CD14-positive monocyte (primary cell): ENCODE data around the gene UNG. TPM values are rescaled to one million over a fixed set of nuclear protein-coding genes. Genes with fewer than 3 reads are reported as not detected.

Experiments
- DNase-seq, 3 donors: peaks; one replicate each; pipeline ENCODE4 v3.0.0-alpha.2; 2011 to 2022
- H2AFZ ChIP-seq: 2 replicates; pipeline ENCODE4 v1.6.0; 2012; ENCODE audit warnings: mild to moderate bottlenecking, low read depth, low read length, inconsistent platforms; ENCODE audit not compliant: insufficient read depth, poor library complexity, severe bottlenecking
- H3K27ac ChIP-seq, 2 donors: 1 replicate in 1 of 2; 2 replicates in 1 of 2; pipeline ENCODE4 v1.5.1; 2012 to 2013; ENCODE audit warnings: low read length in 2 of 2, control low read depth in 1 of 2, inconsistent platforms in 1 of 2, low read depth in 1 of 2, mild to moderate bottlenecking in 1 of 2
- H3K27me3 ChIP-seq, 2 donors: one replicate each; pipeline versions ENCODE4 v1.6.0 to v1.6.1; 2011 to 2013; ENCODE audit warnings: low read length in 2 of 2; ENCODE audit not compliant: control insufficient read depth in 2 of 2, insufficient read depth in 2 of 2
- H3K36me3 ChIP-seq, 2 donors: replicated peaks in 1 of 2; 1 replicate in 1 of 2; 2 replicates in 1 of 2; pipeline versions ENCODE4 v1.5.1 to v1.6.1; 2012 to 2013; ENCODE audit warnings: low read length in 2 of 2, control low read depth in 1 of 2, inconsistent platforms in 1 of 2, mild to moderate bottlenecking in 1 of 2; ENCODE audit not compliant: insufficient read depth in 2 of 2, control insufficient read depth in 1 of 2
- H3K4me1 ChIP-seq, 2 donors: 1 replicate in 1 of 2; 2 replicates in 1 of 2; pipeline versions ENCODE4 v1.5.1 to v1.6.1; 2012 to 2013; ENCODE audit warnings: low read length in 2 of 2, control low read depth in 1 of 2, inconsistent platforms in 1 of 2, mild to moderate bottlenecking in 1 of 2, moderate library complexity in 1 of 2; ENCODE audit not compliant: insufficient read depth in 2 of 2, control insufficient read depth in 1 of 2
- H3K4me2 ChIP-seq: replicated peaks from 2 replicates; pipeline ENCODE3; 2012; ENCODE audit warnings: low read length, moderate library complexity, mild to moderate bottlenecking; ENCODE audit not compliant: poor library complexity, severe bottlenecking; ENCODE audit errors: extremely low read depth
- H3K4me3 ChIP-seq, 3 experiments: fragments of 200-600 bp in 1 of 3; sonication (generic) in 1 of 3; replicated peaks in 1 of 3; 1 replicate in 2 of 3; 2 replicates in 1 of 3; pipeline ENCODE4 v1.5.1; 2011 to 2013; ENCODE audit warnings: low read length in 3 of 3, mild to moderate bottlenecking in 3 of 3, control low read depth in 2 of 3, low read depth in 2 of 3, inconsistent platforms in 1 of 3, moderate library complexity in 1 of 3
- H3K79me2 ChIP-seq: 2 replicates; pipeline ENCODE4 v1.6.0; 2012; ENCODE audit warnings: mild to moderate bottlenecking, control low read depth, inconsistent platforms, low read length, moderate library complexity; ENCODE audit not compliant: insufficient read depth
- H3K9ac ChIP-seq: 2 replicates; pipeline ENCODE4 v1.6.0; 2017; ENCODE audit warnings: low read length, mild to moderate bottlenecking; ENCODE audit not compliant: insufficient read depth, poor library complexity, severe bottlenecking
- H3K9me3 ChIP-seq, 2 donors: replicated peaks in 1 of 2; 1 replicate in 1 of 2; 2 replicates in 1 of 2; pipeline versions ENCODE4 v1.5.1 to v1.6.1; 2012 to 2013; ENCODE audit warnings: low read length in 2 of 2, control low read depth in 1 of 2; ENCODE audit not compliant: control insufficient read depth in 1 of 2, insufficient read depth in 1 of 2
- H4K20me1 ChIP-seq: 2 replicates; pipeline ENCODE4 v1.6.0; 2012; ENCODE audit warnings: mild to moderate bottlenecking, low read length, control low read depth, moderate library complexity; ENCODE audit not compliant: insufficient read depth
- H3K27ac Mint-ChIP-seq, 7 donors: one replicate each; pipeline ENCODE4 v1.8.0; 2020; ENCODE audit warnings: mild to moderate bottlenecking in 7 of 7, mixed read lengths in 7 of 7, moderate library complexity in 6 of 7, inconsistent platforms in 2 of 7
- H3K27me3 Mint-ChIP-seq, 3 donors: one replicate each; pipeline ENCODE4 v1.8.0; 2021 to 2022; ENCODE audit warnings: low read depth in 3 of 3, mild to moderate bottlenecking in 3 of 3, mixed read lengths in 3 of 3, moderate library complexity in 3 of 3, inconsistent platforms in 1 of 3
- H3K36me3 Mint-ChIP-seq, 2 donors: one replicate each; pipeline ENCODE4 v1.8.0; 2020; ENCODE audit warnings: mixed read lengths in 2 of 2, inconsistent platforms in 1 of 2, mild to moderate bottlenecking in 1 of 2
- H3K4me1 Mint-ChIP-seq: one replicate; pipeline ENCODE4 v1.8.0; 2020; ENCODE audit warnings: mild to moderate bottlenecking, mixed read lengths
- H3K4me3 Mint-ChIP-seq, 2 donors: one replicate each; pipeline ENCODE4 v1.8.0; 2020; ENCODE audit warnings: mild to moderate bottlenecking in 2 of 2, mixed read lengths in 2 of 2, moderate library complexity in 1 of 2
- H3K9me3 Mint-ChIP-seq, 7 donors: one replicate each; pipeline ENCODE4 v1.8.0; 2020 to 2022; ENCODE audit warnings: mixed read lengths in 7 of 7, mild to moderate bottlenecking in 6 of 7, moderate library complexity in 6 of 7, inconsistent platforms in 2 of 7
- WGBS: methylation state at CpG from one replicate; pipeline ENCODE4 v1.1.5; 2013; ENCODE audit warnings: missing lambda C conversion rate; ENCODE audit not compliant: insufficient coverage; 5-methylcytosine and 5-hydroxymethylcytosine counted together
- intact Hi-C, 2 donors: fragments of 100-400 bp; cut with micrococcal nuclease; formaldehyde crosslinking; loops; one replicate each; pipeline versions ENCODE4 v1.15.0 to v1.15.1; 2023
- polyA plus RNA-seq, 3 donors: library from polyadenylated mRNA; depleted of rRNA in 1 of 3; unstranded in 2 of 3; stranded (reverse) in 1 of 3; fragments of 300-500 nt in 2 of 3; fragments of >200 nt in 1 of 3; fragmentation: Illumina TruSeq in 2 of 3; gene quantifications; 1 replicate in 2 of 3; 2 replicates in 1 of 3; pipeline ENCODE4 v1.2.3, GENCODE V29; 2012 to 2021
- TF ChIP-seq, protein P1 (sequence below): fragments of 200-600 bp; IDR thresholded peaks from one replicate; pipeline ENCODE4 v1.8.0; 2022; ENCODE audit warnings: antibody characterized with exemption, mild to moderate bottlenecking

The UNG gene
- polyA plus RNA-seq, 3 donors: 1.1 to 2.1 (median 2.0) TPM

DNA sequence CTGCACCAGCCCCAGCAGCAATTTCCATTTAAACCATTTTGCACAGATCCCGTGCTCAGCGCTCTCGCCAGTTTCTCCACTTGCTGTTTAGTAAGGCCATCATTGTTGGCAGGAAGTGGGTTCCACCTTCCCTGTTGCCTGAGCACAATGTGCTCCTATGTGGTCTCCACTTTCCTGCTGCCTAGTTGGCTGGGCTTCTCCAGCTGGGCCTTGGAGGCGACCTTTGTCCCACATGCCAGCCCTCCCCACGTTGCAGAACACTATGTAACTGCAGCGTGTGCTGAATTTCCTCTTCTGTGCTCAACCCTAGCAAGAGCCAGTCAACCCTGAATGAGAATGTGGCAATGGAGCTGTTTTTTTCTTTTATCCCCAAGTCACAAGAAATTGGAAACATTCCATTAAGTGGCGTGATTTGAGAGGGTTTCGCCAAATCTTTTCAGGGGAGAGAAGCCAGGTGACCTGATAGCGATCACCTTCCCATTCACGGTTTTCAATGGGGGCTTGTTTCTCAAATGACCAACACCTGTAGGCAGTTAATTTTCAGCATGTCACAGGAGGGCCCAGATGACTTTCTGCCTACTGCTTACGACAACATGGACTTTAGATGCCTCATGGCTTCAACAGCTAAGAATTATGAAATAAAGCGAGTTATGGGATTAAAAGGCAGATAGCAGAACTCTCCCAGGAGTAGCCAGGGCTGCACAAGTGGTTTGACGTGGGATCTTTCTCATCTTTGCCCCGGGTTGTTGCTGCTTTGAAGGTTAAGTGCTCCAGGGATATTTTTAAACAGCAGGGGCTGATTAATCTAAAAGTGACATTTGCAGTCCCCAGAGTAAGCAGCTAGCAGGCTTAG lies 18.6 kb downstream of the UNG start, which contains the start of gene ACACB:
ACACB (plus strand) TSS at position 830 of the 853 bp plus-strand sequence. CDS start 22,819 bp downstream, outside the sequence.
- Histone ChIP-seq H3K79me2 (no peaks in the 10 kb centered on the region), H4K20me1 (no peaks in the 10 kb centered on the region), H3K9me3 (no peaks in the 10 kb centered on the region), H3K4me2 (no peak within 1 kb of the TSS), H3K9ac (no peak within 1 kb of the TSS), H3K4me1 (peaks cover 6 to 12% of the 10 kb centered on the region in 2 donors), H3K36me3 (no peaks in the 10 kb centered on the region), H3K4me3 (no peak within 1 kb of the TSS), H2AFZ (no peak within 1 kb of the TSS), H3K27ac (no peak within 1 kb of the TSS), H3K27me3 (no peaks in the 10 kb centered on the region)
- TF ChIP-seq, protein P1, sequence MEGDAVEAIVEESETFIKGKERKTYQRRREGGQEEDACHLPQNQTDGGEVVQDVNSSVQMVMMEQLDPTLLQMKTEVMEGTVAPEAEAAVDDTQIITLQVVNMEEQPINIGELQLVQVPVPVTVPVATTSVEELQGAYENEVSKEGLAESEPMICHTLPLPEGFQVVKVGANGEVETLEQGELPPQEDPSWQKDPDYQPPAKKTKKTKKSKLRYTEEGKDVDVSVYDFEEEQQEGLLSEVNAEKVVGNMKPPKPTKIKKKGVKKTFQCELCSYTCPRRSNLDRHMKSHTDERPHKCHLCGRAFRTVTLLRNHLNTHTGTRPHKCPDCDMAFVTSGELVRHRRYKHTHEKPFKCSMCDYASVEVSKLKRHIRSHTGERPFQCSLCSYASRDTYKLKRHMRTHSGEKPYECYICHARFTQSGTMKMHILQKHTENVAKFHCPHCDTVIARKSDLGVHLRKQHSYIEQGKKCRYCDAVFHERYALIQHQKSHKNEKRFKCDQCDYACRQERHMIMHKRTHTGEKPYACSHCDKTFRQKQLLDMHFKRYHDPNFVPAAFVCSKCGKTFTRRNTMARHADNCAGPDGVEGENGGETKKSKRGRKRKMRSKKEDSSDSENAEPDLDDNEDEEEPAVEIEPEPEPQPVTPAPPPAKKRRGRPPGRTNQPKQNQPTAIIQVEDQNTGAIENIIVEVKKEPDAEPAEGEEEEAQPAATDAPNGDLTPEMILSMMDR: no peak
- Mint-ChIP-seq H3K36me3 (peaks cover 0 to 1% of the 10 kb centered on the region in 2 donors), H3K4me3 (peak within 1 kb of the TSS in 1 of 2 donors; percentile 72), H3K27me3 (peaks cover 0 to 5% (median 2%) of the 10 kb centered on the region in 3 donors), H3K4me1 (peaks cover 17% of the 10 kb centered on the region), H3K27ac (peak within 1 kb of the TSS in 2 of 7 donors; percentile 2 to 82), H3K9me3 (peaks cover 0 to 1% (median 0%) of the 10 kb centered on the region in 7 donors)
- intact Hi-C loops: no loop called here
- no peak for DNase-seq
- WGBS: 36% methylated on average over 10 of the region's 14 CpGs

DNA sequence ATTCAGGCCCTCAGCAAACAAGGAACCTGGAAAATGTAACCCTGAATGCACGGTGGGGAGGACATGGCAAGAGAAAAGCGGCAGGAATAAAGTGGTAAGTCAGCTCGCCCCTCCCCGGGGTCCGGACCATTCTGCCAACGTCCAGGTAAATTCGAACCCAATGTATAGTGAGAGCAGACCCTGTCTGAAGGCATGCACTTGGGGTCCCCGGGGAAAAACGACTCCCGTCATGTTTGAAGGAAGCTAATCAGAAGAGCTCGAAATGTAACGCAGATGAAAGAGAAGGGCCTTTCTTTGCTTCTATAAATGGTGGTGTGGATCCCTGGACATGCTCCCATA lies 19.2 kb downstream of the UNG start:
- Histone ChIP-seq H4K20me1 (no peaks in the 10 kb centered on the region), H3K9ac (no peak overlapping the region), H3K4me3 (no peak overlapping the region), H3K4me1 (peaks cover 3 to 11% of the 10 kb centered on the region in 2 donors), H3K4me2 (no peak overlapping the region), H3K27ac (no peak overlapping the region), H2AFZ (no peak overlapping the region), H3K27me3 (no peaks in the 10 kb centered on the region), H3K36me3 (no peaks in the 10 kb centered on the region), H3K9me3 (no peaks in the 10 kb centered on the region), H3K79me2 (no peaks in the 10 kb centered on the region)
- peaks cover 0 to 1% (median 0%) of the 10 kb centered on the region in 7 donors for H3K9me3 Mint-ChIP-seq
- peaks cover 15% of the 10 kb centered on the region for H3K4me1 Mint-ChIP-seq
- no peak overlapping the region for H3K4me3 Mint-ChIP-seq
- H3K27ac Mint-ChIP-seq: no peak overlapping the region
- intact Hi-C loops: no loop called here
- peaks cover 0 to 1% of the 10 kb centered on the region in 2 donors for H3K36me3 Mint-ChIP-seq
- H3K27me3 Mint-ChIP-seq: peaks cover 0 to 5% (median 2%) of the 10 kb centered on the region in 3 donors
- DNase-seq: no peak
- TF ChIP-seq, protein P1: no peak
- WGBS: 90% methylated on average over 8 of the region's 12 CpGs
